ENCODE data around the gene GNRHR. TPM values are rescaled to one million over a fixed set of nuclear protein-coding genes. Genes with fewer than 3 reads are reported as not detected.

GNRHR gene
- polyA plus RNA-seq, 1 donor (not counting 4 experiments of a cell fraction or from before 2014, with no cell fraction given): 0.24 TPM

GRCh38 chr4:67770422-67770821 lies 16.2 kb upstream of the GNRHR start:
- H3K79me2 ChIP-seq (ENCODE audit: control insufficient read depth, insufficient read depth, low read length): no peaks in the 10 kb centered on the region
- H3K36me3 ChIP-seq (ENCODE audit: control insufficient read depth in 2 of 2, extremely low read depth in 1 of 2, insufficient read depth in 2 of 2, low read length in 2 of 2): no peaks in the 10 kb centered on the region
- H3K27me3 ChIP-seq (ENCODE audit: control insufficient read depth, extremely low read depth, insufficient read depth, low read length): no peaks in the 10 kb centered on the region
- no peak for DNase-seq (ENCODE audit: low read depth, low spot score)
- H3K9me3 ChIP-seq (ENCODE audit: control insufficient read depth, low read depth, low read length): no peaks in the 10 kb centered on the region
- H3K4me2 ChIP-seq (ENCODE audit: control insufficient read depth, extremely low read depth, insufficient read depth, low read depth, low read length): peak overlapping the region; percentile 45
- peak; percentile 77 for FAIRE-seq
- no peaks in the 10 kb centered on the region for H4K20me1 ChIP-seq (ENCODE audit: control insufficient read depth, extremely low read depth, insufficient read depth, low read length)
- H2AFZ ChIP-seq (ENCODE audit: control insufficient read depth, low read length): peak overlapping the region; percentile 67
- no peak overlapping the region for H3K4me3 ChIP-seq (ENCODE audit: control insufficient read depth in 2 of 3, extremely low read depth in 1 of 3, insufficient read depth in 2 of 3, low read depth in 1 of 3, low read length in 3 of 3)
- H3K9ac ChIP-seq (ENCODE audit: control insufficient read depth, extremely low read depth, insufficient read depth, low read length): no peak overlapping the region
- no peaks in the 10 kb centered on the region for H3K9me1 ChIP-seq (ENCODE audit: control insufficient read depth, extremely low read depth, insufficient read depth, low read length)
- H3K27ac ChIP-seq (ENCODE audit: control insufficient read depth, insufficient read depth, low read length): peak overlapping the region; percentile 41
- dilution Hi-C loops (cut with MboI; ENCODE audit: extremely low pct_ligation_motif_present, low sequenced_read_pairs): no loop called here
- no peak for TF ChIP-seq EZH2 (IDR thresholded peaks at IDR 0.05; ENCODE audit: low read length)
- TF ChIP-seq, protein P1, sequence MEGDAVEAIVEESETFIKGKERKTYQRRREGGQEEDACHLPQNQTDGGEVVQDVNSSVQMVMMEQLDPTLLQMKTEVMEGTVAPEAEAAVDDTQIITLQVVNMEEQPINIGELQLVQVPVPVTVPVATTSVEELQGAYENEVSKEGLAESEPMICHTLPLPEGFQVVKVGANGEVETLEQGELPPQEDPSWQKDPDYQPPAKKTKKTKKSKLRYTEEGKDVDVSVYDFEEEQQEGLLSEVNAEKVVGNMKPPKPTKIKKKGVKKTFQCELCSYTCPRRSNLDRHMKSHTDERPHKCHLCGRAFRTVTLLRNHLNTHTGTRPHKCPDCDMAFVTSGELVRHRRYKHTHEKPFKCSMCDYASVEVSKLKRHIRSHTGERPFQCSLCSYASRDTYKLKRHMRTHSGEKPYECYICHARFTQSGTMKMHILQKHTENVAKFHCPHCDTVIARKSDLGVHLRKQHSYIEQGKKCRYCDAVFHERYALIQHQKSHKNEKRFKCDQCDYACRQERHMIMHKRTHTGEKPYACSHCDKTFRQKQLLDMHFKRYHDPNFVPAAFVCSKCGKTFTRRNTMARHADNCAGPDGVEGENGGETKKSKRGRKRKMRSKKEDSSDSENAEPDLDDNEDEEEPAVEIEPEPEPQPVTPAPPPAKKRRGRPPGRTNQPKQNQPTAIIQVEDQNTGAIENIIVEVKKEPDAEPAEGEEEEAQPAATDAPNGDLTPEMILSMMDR (optimal IDR thresholded peaks at IDR 0.05 in 1 of 3, IDR thresholded peaks at IDR 0.05 in 1 of 3, conservative IDR thresholded peaks at IDR 0.05 in 1 of 3; ENCODE audit: extremely low read depth in 1 of 3, insufficient read depth in 2 of 3, low read length in 3 of 3): no peak
- peaks cover 17% of the 10 kb centered on the region for H3K4me1 ChIP-seq (ENCODE audit: control insufficient read depth, extremely low read depth, insufficient read depth, low read length)

DNA sequence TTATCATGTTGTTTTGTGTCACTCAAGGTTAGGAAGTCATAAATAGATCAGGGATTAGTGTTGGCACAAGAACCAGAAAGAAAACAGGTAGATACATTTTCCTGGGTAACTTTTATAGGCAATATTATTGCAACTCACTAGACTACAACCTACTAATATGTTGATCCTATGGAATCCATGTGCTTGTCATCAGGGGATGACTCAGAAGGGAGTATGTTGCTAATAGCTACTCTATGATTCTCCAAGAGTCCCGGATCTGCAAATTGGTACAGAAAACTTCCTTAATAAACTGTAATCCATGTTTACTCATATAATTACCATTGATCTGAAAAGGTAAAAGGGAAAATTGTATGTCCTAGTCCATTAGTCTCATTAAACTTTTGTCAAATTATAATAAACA lies 11.7 kb upstream of the GNRHR start:
- no peaks in the 10 kb centered on the region for H3K27me3 ChIP-seq (ENCODE audit: control insufficient read depth, extremely low read depth, insufficient read depth, low read length)
- no peaks in the 10 kb centered on the region for H3K9me3 ChIP-seq (ENCODE audit: control insufficient read depth, low read depth, low read length)
- TF ChIP-seq EZH2 (IDR thresholded peaks at IDR 0.05; ENCODE audit: low read length): no peak
- TF ChIP-seq, protein P1 (optimal IDR thresholded peaks at IDR 0.05 in 1 of 3, IDR thresholded peaks at IDR 0.05 in 1 of 3, conservative IDR thresholded peaks at IDR 0.05 in 1 of 3; ENCODE audit: extremely low read depth in 1 of 3, insufficient read depth in 2 of 3, low read length in 3 of 3): no peak
- DNase-seq (ENCODE audit: low read depth, low spot score): no peak
- H3K79me2 ChIP-seq (ENCODE audit: control insufficient read depth, insufficient read depth, low read length): no peaks in the 10 kb centered on the region
- FAIRE-seq: peak; percentile 79
- no peak overlapping the region for H3K27ac ChIP-seq (ENCODE audit: control insufficient read depth, insufficient read depth, low read length)
- H3K4me3 ChIP-seq (ENCODE audit: control insufficient read depth in 2 of 3, extremely low read depth in 1 of 3, insufficient read depth in 2 of 3, low read depth in 1 of 3, low read length in 3 of 3): no peak overlapping the region
- dilution Hi-C loops (cut with MboI; ENCODE audit: extremely low pct_ligation_motif_present, low sequenced_read_pairs): no loop called here
- no peaks in the 10 kb centered on the region for H3K9me1 ChIP-seq (ENCODE audit: control insufficient read depth, extremely low read depth, insufficient read depth, low read length)
- H3K4me1 ChIP-seq (ENCODE audit: control insufficient read depth, extremely low read depth, insufficient read depth, low read length): peaks cover 19% of the 10 kb centered on the region
- H3K36me3 ChIP-seq (ENCODE audit: control insufficient read depth in 2 of 2, extremely low read depth in 1 of 2, insufficient read depth in 2 of 2, low read length in 2 of 2): no peaks in the 10 kb centered on the region
- no peak overlapping the region for H3K4me2 ChIP-seq (ENCODE audit: control insufficient read depth, extremely low read depth, insufficient read depth, low read depth, low read length)
- H2AFZ ChIP-seq (ENCODE audit: control insufficient read depth, low read length): no peak overlapping the region
- no peak overlapping the region for H3K9ac ChIP-seq (ENCODE audit: control insufficient read depth, extremely low read depth, insufficient read depth, low read length)
- no peaks in the 10 kb centered on the region for H4K20me1 ChIP-seq (ENCODE audit: control insufficient read depth, extremely low read depth, insufficient read depth, low read length)
